ENCODE results near the gene NR2E3.

DNA sequence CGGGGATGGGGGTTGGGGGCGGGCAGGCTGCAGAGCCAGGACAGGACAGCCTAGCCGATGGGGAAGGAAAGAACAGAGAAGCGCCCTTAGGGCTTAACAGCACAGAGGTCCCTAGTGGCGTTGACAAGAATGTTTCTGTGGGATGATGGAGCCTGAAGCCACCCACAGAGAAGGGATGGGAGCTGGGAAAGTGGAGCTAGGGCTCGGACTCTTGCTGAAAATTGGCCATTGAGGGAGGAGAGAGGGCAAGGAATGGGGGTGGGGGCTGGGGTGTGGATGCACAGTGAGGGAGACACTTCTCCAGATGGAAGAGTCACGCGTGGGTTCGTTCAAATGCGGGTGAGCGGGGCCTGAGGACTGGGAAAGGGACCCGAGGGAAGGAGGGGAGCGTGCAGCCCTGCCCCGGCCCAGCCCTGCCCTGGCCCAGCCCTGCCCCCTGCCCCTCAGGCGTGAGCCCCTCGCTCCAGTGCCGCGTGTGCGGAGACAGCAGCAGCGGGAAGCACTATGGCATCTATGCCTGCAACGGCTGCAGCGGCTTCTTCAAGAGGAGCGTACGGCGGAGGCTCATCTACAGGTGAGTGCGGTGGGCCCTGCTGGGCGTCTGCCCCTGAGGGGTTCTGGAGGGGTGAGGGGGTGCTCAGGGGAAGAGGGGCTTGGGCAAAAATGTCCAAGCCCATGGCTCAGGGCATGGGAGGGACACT lies 832 bp downstream of the NR2E3 start:
- TF ChIP-seq EZH2phosphoT487 (IDR thresholded peaks at IDR 0.05; ENCODE audit: low read depth): no peak
- TF ChIP-seq, protein P1, sequence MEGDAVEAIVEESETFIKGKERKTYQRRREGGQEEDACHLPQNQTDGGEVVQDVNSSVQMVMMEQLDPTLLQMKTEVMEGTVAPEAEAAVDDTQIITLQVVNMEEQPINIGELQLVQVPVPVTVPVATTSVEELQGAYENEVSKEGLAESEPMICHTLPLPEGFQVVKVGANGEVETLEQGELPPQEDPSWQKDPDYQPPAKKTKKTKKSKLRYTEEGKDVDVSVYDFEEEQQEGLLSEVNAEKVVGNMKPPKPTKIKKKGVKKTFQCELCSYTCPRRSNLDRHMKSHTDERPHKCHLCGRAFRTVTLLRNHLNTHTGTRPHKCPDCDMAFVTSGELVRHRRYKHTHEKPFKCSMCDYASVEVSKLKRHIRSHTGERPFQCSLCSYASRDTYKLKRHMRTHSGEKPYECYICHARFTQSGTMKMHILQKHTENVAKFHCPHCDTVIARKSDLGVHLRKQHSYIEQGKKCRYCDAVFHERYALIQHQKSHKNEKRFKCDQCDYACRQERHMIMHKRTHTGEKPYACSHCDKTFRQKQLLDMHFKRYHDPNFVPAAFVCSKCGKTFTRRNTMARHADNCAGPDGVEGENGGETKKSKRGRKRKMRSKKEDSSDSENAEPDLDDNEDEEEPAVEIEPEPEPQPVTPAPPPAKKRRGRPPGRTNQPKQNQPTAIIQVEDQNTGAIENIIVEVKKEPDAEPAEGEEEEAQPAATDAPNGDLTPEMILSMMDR (IDR thresholded peaks at IDR 0.05; ENCODE audit: low read depth, low read length): no peak
